Measurements from ENCODE around the gene TREX2. TPM values are rescaled to one million over a fixed set of nuclear protein-coding genes. Genes with fewer than 3 reads are reported as not detected.

Gene TREX2
- total RNA-seq, 1 experiment from 2014 or later = 2.9 TPM

- RAD21 ChIA-PET (ENCODE audit: low non-redundant PET in 1 of 2, low total read pairs in 2 of 2, uncharacterized antibody in 2 of 2, unreplicated experiment in 2 of 2) = no interaction called here
- no peak overlapping the region for H3K4me2 ChIP-seq (ENCODE audit: low read length)
- DNase-seq (ENCODE audit: low read depth, low spot score) (no peak), ATAC-seq (no peak)
- CTCF ChIA-PET = no interaction called here
- no peak overlapping the region for H3K9ac ChIP-seq (ENCODE audit: low read length)
- H3K9me2 ChIP-seq (ENCODE audit: insufficient read depth) = no peaks in the 10 kb centered on the region
- no peak overlapping the region for H3K27ac ChIP-seq (ENCODE audit: low read depth, low read length)
- H3K27me3 ChIP-seq (ENCODE audit: insufficient read depth, low read length) = no peaks in the 10 kb centered on the region
- POLR2A ChIA-PET = no interaction called here
- BruUV-seq (replicated peaks) = no TSS peak
- no peaks in the 10 kb centered on the region for H3K79me2 ChIP-seq (ENCODE audit: insufficient read depth, low read length)
- no peak overlapping the region for H2AFZ ChIP-seq (ENCODE audit: low read depth, low read length, poor library complexity, severe bottlenecking)
- no peak overlapping the region for H3K4me3 ChIP-seq (replicated peaks in 1 of 2; ENCODE audit: low read depth in 1 of 2, low read length in 2 of 2)
- intact Hi-C loops (cut with micrococcal nuclease) = no loop called here
- H4K20me1 ChIP-seq (ENCODE audit: insufficient read depth) = no peaks in the 10 kb centered on the region
- TF ChIP-seq SP1 (IDR thresholded peaks at IDR 0.05; ENCODE audit: low read depth) = no peak
- TF ChIP-seq MAX (IDR thresholded peaks at IDR 0.05) = no peak
- no peak for TF ChIP-seq ZNF274 (IDR thresholded peaks at IDR 0.05; ENCODE audit: low read depth, low read length)
- no peak for TF ChIP-seq FOSL1 (IDR thresholded peaks at IDR 0.05; ENCODE audit: low read depth)
- no peak for TF ChIP-seq ZFX (IDR thresholded peaks at IDR 0.05)
- no peak for TF ChIP-seq REST (IDR thresholded peaks at IDR 0.05; ENCODE audit: low read depth)
- no peaks in the 10 kb centered on the region for H3K9me3 ChIP-seq (ENCODE audit: control insufficient read depth in 1 of 2, insufficient read depth in 1 of 2, low read depth in 1 of 2, low read length in 2 of 2)
- H3K4me1 ChIP-seq (ENCODE audit: control insufficient read depth in 1 of 2, insufficient read depth in 2 of 2, low read length in 2 of 2) = no peaks in the 10 kb centered on the region
- H3K36me3 ChIP-seq (ENCODE audit: control insufficient read depth in 1 of 2, insufficient read depth in 2 of 2, low read length in 2 of 2) = no peaks in the 10 kb centered on the region
Observed at GRCh38 chrX:153407736-153408135, 38.1 kb downstream of the TREX2 start.

GRCh38 chrX:153406903-153407302, 39.0 kb downstream of the TREX2 start:
- DNase-seq (ENCODE audit: low read depth, low spot score) = no peak
- no peaks in the 10 kb centered on the region for H3K9me2 ChIP-seq (ENCODE audit: insufficient read depth)
- H3K4me3 ChIP-seq (replicated peaks in 1 of 2; ENCODE audit: low read depth in 1 of 2, low read length in 2 of 2) = no peak overlapping the region
- ATAC-seq = no peak
- no TSS peak for BruUV-seq (replicated peaks)
- no peak overlapping the region for H3K4me2 ChIP-seq (ENCODE audit: low read length)
- no peaks in the 10 kb centered on the region for H3K9me3 ChIP-seq (ENCODE audit: control insufficient read depth in 1 of 2, insufficient read depth in 1 of 2, low read depth in 1 of 2, low read length in 2 of 2)
- ChIA-PET RAD21 (ENCODE audit: low non-redundant PET in 1 of 2, low total read pairs in 2 of 2, uncharacterized antibody in 2 of 2, unreplicated experiment in 2 of 2) (no interaction called here), CTCF (no interaction called here), POLR2A (no interaction called here)
- no peak overlapping the region for H3K9ac ChIP-seq (ENCODE audit: low read length)
- intact Hi-C loops (cut with micrococcal nuclease) = no loop called here
- no peaks in the 10 kb centered on the region for H4K20me1 ChIP-seq (ENCODE audit: insufficient read depth)
- no peaks in the 10 kb centered on the region for H3K36me3 ChIP-seq (ENCODE audit: control insufficient read depth in 1 of 2, insufficient read depth in 2 of 2, low read length in 2 of 2)
- H3K27me3 ChIP-seq (ENCODE audit: insufficient read depth, low read length) = no peaks in the 10 kb centered on the region
- H2AFZ ChIP-seq (ENCODE audit: low read depth, low read length, poor library complexity, severe bottlenecking) = no peak overlapping the region
- H3K79me2 ChIP-seq (ENCODE audit: insufficient read depth, low read length) = no peaks in the 10 kb centered on the region
- no peaks in the 10 kb centered on the region for H3K4me1 ChIP-seq (ENCODE audit: control insufficient read depth in 1 of 2, insufficient read depth in 2 of 2, low read length in 2 of 2)
- H3K27ac ChIP-seq (ENCODE audit: low read depth, low read length) = no peak overlapping the region
- TF ChIP-seq CEBPB (IDR thresholded peaks at IDR 0.05; ENCODE audit: low read depth) = no peak
